ENCODE data around the gene C12orf56. TPM values are rescaled to one million over a fixed set of nuclear protein-coding genes. Genes with fewer than 3 reads are reported as not detected.

C12orf56 gene
- total and polyA plus RNA-seq, 9 of the 15 experiments (the other 6 are each of a cell fraction or from before 2014, with no cell fraction given) = 0.40 to 4.8 (median 1.2) TPM

DNA sequence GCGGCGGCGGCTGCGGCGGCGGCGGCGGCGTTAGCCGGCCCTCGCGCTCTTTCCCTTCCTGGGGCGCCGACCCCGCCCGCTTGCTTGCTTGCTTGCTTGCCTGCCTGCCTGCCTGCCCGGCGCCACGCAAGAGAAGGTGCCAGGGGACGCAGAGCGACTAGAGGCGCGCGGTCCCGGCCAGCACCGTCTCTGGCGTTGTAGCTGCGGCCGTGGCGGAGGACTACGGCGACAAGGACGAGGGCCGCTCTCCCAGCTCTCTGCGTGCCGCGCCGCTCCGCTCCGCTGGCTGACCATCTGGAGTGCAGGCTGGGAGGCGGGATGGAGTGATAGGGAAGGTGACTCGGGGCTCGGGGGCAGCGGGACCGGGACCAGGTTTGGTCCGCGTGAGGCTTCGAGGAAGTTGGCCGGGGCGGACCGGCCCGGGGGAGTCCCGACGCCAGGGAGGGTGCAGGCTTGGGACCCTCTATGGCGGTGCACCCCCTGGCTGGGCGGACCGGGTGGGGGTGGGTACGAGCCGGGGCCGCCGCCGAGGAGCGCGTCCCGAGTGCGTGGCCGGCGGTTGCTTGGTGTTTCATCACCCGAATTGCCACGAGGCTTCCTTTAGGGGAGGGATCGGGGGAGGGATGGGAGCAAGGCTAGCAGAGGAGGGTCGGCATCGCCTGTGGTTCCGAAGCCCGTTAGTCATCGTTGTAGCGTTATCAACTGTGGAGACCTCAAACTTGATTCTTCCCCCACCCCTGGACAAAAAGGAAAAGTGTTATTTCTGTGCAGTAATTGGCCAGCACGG is 14.1 kb upstream of the C12orf56 start (continued):
- peak in 1 of 2 experiments; percentile 69; a peak in 1 of 4 replicates for TF ChIP-seq RCOR1 (IDR thresholded peaks at IDR 0.05; ENCODE audit: borderline replicate concordance in 1 of 2, low read depth in 2 of 2, low read length in 2 of 2)
- no peak for TF ChIP-seq NFE2 (IDR thresholded peaks at IDR 0.05; ENCODE audit: low read depth)
- no peak for TF ChIP-seq ZNF232 (CRISPR knock-in tag; IDR thresholded peaks at IDR 0.05)
- no peak for TF ChIP-seq XRCC4 (IDR thresholded peaks at IDR 0.05; ENCODE audit: extremely low read depth, insufficient read depth, insufficient read length)
- TF ChIP-seq, protein P1, sequence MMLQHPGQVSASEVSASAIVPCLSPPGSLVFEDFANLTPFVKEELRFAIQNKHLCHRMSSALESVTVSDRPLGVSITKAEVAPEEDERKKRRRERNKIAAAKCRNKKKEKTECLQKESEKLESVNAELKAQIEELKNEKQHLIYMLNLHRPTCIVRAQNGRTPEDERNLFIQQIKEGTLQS (IDR thresholded peaks at IDR 0.05) = peak; percentile 96
- TF ChIP-seq, protein P1 (CRISPR knock-in tag; conservative IDR thresholded peaks at IDR 0.05) = peak; percentile 83; the same call in 1 of the 2 replicates
- TF ChIP-seq TRIM28 (IDR thresholded peaks at IDR 0.05) = no peak
- TF ChIP-seq HCFC1 (IDR thresholded peaks at IDR 0.05; ENCODE audit: low read depth, low read length) = no peak
- TF ChIP-seq NELFE (IDR thresholded peaks at IDR 0.05; ENCODE audit: insufficient read depth, insufficient read length) = no peak
- 0 out of 2 replicates have a peak, but pooled peaks have one; percentile 24 for TF ChIP-seq ZNF561 (CRISPR knock-in tag; conservative IDR thresholded peaks at IDR 0.05)
- no peak for TF ChIP-seq PURB (CRISPR knock-in tag; IDR thresholded peaks at IDR 0.05; ENCODE audit: low read depth)
- TF ChIP-seq, protein P2, sequence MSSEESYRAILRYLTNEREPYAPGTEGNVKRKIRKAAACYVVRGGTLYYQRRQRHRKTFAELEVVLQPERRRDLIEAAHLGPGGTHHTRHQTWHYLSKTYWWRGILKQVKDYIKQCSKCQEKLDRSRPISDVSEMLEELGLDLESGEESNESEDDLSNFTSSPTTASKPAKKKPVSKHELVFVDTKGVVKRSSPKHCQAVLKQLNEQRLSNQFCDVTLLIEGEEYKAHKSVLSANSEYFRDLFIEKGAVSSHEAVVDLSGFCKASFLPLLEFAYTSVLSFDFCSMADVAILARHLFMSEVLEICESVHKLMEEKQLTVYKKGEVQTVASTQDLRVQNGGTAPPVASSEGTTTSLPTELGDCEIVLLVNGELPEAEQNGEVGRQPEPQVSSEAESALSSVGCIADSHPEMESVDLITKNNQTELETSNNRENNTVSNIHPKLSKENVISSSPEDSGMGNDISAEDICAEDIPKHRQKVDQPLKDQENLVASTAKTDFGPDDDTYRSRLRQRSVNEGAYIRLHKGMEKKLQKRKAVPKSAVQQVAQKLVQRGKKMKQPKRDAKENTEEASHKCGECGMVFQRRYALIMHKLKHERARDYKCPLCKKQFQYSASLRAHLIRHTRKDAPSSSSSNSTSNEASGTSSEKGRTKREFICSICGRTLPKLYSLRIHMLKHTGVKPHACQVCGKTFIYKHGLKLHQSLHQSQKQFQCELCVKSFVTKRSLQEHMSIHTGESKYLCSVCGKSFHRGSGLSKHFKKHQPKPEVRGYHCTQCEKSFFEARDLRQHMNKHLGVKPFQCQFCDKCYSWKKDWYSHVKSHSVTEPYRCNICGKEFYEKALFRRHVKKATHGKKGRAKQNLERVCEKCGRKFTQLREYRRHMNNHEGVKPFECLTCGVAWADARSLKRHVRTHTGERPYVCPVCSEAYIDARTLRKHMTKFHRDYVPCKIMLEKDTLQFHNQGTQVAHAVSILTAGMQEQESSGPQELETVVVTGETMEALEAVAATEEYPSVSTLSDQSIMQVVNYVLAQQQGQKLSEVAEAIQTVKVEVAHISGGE (CRISPR knock-in tag; IDR thresholded peaks at IDR 0.05) = no peak; a peak in 1 of 6 replicates
- no peak for TF ChIP-seq DMBX1 (CRISPR knock-in tag; IDR thresholded peaks at IDR 0.05; ENCODE audit: borderline replicate concordance)
- no peak for TF ChIP-seq TARDBP (IDR thresholded peaks at IDR 0.05)
- TF ChIP-seq, protein P3, sequence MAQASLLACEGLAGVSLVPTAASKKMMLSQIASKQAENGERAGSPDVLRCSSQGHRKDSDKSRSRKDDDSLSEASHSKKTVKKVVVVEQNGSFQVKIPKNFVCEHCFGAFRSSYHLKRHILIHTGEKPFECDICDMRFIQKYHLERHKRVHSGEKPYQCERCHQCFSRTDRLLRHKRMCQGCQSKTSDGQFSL (CRISPR knock-in tag; IDR thresholded peaks at IDR 0.05) = peak; percentile 76
- TF ChIP-seq, protein P3 (tag; IDR thresholded peaks at IDR 0.05) = peak; percentile 25 to 75; a peak in 1 of 4 replicates
- TF ChIP-seq, protein P4, sequence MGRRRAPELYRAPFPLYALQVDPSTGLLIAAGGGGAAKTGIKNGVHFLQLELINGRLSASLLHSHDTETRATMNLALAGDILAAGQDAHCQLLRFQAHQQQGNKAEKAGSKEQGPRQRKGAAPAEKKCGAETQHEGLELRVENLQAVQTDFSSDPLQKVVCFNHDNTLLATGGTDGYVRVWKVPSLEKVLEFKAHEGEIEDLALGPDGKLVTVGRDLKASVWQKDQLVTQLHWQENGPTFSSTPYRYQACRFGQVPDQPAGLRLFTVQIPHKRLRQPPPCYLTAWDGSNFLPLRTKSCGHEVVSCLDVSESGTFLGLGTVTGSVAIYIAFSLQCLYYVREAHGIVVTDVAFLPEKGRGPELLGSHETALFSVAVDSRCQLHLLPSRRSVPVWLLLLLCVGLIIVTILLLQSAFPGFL (CRISPR knock-in tag; IDR thresholded peaks at IDR 0.05) = no peak
- peak; percentile 63; the same call in 1 of the 2 replicates for TF ChIP-seq FOXP1 (CRISPR knock-in tag; IDR thresholded peaks at IDR 0.05)
- TF ChIP-seq, protein P5, sequence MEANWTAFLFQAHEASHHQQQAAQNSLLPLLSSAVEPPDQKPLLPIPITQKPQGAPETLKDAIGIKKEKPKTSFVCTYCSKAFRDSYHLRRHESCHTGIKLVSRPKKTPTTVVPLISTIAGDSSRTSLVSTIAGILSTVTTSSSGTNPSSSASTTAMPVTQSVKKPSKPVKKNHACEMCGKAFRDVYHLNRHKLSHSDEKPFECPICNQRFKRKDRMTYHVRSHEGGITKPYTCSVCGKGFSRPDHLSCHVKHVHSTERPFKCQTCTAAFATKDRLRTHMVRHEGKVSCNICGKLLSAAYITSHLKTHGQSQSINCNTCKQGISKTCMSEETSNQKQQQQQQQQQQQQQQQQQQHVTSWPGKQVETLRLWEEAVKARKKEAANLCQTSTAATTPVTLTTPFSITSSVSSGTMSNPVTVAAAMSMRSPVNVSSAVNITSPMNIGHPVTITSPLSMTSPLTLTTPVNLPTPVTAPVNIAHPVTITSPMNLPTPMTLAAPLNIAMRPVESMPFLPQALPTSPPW (CRISPR knock-in tag; IDR thresholded peaks at IDR 0.05) = peak; percentile 85

Data from K562 (cell line).